SK-N-MC (cell line): Measurements from ENCODE around the gene ARAP2.

ENCODE experiments used
- DNase-seq: peaks from one replicate; pipeline ENCODE4 v3.0.0-alpha.2; 2011; ENCODE audit warnings: low read depth, low spot score
- H3K27ac ChIP-seq: fragments of 200-600 bp; sonication (generic); 2 replicates; pipeline ENCODE4 v1.5.1; 2016; ENCODE audit warnings: mixed run types
- H3K36me3 ChIP-seq: fragments of 200-600 bp; sonication (generic); 2 replicates; pipeline ENCODE4 v1.6.1; 2017; ENCODE audit warnings: antibody characterized with exemption, low read length, mixed read lengths; ENCODE audit not compliant: insufficient read depth
- H3K4me3 ChIP-seq: fragments of 200-600 bp; sonication (generic); 2 replicates; pipeline ENCODE4 v1.5.1; 2016
- H3K9ac ChIP-seq: fragments of 200-600 bp; sonication (generic); 2 replicates; pipeline ENCODE4 v1.8.0; 2017; ENCODE audit warnings: mixed run types, mixed read lengths; ENCODE audit not compliant: insufficient read length
- H3K9me3 ChIP-seq: fragments of 200-600 bp; sonication (generic); 2 replicates; pipeline ENCODE4 v1.6.1; 2017; ENCODE audit warnings: low read depth, mild to moderate bottlenecking, antibody characterized with exemption, low read length, moderate library complexity, mixed read lengths
- EZH2 ChIP-seq: fragments of 200-600 bp; sonication (generic); IDR thresholded peaks from one replicate; pipeline ENCODE4 v1.6.1; 2017; ENCODE audit warnings: antibody characterized with exemption
- FOXP2 ChIP-seq: optimal IDR thresholded peaks from 2 replicates; pipeline ENCODE3; 2011; ENCODE audit warnings: mild to moderate bottlenecking, moderate library complexity; ENCODE audit not compliant: insufficient read depth; ENCODE audit errors: extremely low read length, control extremely low read depth
- POLR2AphosphoS5 ChIP-seq: IDR thresholded peaks from 2 replicates; pipeline ENCODE4 v1.6.1; 2012; ENCODE audit warnings: mild to moderate bottlenecking, low read depth, low read length, borderline replicate concordance

Gene ARAP2

DNA sequence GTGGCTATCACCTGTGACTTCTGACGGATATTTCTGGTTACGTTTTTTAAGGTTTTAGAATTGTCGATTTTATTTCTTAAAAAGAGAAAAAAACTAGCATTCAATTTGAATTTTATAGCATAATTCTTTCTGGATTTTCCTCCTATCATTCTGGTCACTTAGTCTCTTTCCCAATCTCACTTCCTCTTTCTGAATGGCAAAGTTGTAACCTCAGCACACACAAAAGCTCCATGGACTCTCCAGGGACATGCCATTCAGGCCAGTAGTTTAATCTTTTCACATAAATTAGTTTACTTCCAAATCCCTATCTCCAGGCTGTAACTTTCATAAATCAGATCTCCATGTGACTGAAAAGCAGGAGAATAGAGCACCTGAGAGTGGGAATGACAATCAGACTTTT lies 110.7 kb downstream of the ARAP2 start:
- TF ChIP-seq FOXP2 (no peak), EZH2 (no peak), POLR2AphosphoS5 (no peak)
- no peak for DNase-seq
- no peak overlapping the region for H3K27ac ChIP-seq
- H3K36me3 ChIP-seq = no peaks in the 10 kb centered on the region
- H3K4me3 ChIP-seq = no peak overlapping the region
- no peaks in the 10 kb centered on the region for H3K9me3 ChIP-seq
- H3K9ac ChIP-seq = no peak overlapping the region

DNA sequence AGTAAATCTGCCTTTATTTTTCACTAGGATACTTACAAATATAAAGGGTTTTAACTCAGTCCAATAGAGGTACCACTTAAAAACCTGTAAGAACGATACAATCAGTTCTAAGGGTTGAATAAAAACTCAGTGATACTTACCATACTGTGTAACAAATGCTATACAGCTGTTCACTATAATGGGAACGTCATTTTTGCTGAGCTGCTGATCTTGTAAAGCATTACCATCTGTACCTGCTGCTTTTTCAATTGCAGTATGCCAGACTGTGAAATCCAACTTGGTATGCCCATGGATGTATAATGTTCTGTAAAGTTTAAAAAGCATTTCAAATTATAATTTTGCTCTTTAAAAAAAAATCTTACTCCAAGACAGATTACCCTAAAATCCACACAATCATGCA lies 111.2 kb downstream of the ARAP2 start:
- TF ChIP-seq FOXP2 (no peak), POLR2AphosphoS5 (no peak), EZH2 (no peak)
- no peak overlapping the region for H3K27ac ChIP-seq
- H3K4me3 ChIP-seq = no peak overlapping the region

DNA sequence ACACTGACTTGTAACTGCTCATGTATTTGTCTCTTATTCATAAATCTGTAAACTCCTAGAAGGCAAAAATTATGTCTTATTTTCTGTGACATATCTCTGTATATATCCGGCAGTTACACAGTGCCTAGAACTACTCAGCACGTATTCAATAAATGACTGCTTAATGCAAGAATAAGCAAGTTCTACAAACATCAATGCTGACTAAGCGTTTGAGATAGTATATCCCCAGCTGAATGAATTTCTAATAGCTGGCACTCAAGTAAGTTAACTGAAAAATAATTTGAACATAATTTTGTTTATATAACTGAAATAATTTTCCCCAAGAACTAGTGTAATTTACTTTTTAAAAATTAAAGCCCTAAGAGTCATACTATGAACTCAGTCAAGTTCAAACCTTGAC lies 113.7 kb downstream of the ARAP2 start:
- no peaks in the 10 kb centered on the region for H3K9me3 ChIP-seq
- H3K4me3 ChIP-seq = no peak overlapping the region
- H3K27ac ChIP-seq = no peak overlapping the region
- H3K9ac ChIP-seq = no peak overlapping the region
- DNase-seq = no peak
- no peaks in the 10 kb centered on the region for H3K36me3 ChIP-seq
- no peak for TF ChIP-seq POLR2AphosphoS5
- TF ChIP-seq EZH2 = no peak
- no peak for TF ChIP-seq FOXP2

More for the DNA sequence above, 111.2 kb downstream of the ARAP2 start:
- no peak for DNase-seq
- H3K9me3 ChIP-seq = no peaks in the 10 kb centered on the region
- H3K36me3 ChIP-seq = no peaks in the 10 kb centered on the region
- no peak overlapping the region for H3K9ac ChIP-seq

DNA sequence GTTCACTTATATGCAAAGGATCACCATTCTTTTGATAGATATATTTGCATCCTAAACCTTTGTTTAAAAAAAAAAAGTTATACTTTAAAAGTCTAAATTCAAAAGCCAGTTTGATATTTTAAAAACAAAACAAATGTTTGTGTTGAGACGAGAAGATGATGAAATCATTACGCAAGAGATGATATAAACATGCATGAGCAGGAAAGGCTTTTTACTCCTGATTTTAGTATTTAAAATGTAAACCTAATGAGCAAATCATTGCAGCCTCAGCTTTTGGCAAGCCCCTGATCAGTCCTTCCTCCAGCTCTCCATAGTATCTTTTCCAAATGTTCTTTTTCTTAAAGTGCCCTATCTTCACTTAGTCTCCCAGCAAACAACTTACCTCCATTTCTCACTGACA lies 115.6 kb downstream of the ARAP2 start:
- Histone ChIP-seq H3K36me3 (no peaks in the 10 kb centered on the region), H3K27ac (peak overlapping the region; percentile 71), H3K9ac (peak overlapping the region; percentile 60), H3K9me3 (no peaks in the 10 kb centered on the region), H3K4me3 (peak overlapping the region; percentile 66)
- DNase-seq = no peak
- TF ChIP-seq EZH2 (no peak), POLR2AphosphoS5 (no peak), FOXP2 (no peak)

DNA sequence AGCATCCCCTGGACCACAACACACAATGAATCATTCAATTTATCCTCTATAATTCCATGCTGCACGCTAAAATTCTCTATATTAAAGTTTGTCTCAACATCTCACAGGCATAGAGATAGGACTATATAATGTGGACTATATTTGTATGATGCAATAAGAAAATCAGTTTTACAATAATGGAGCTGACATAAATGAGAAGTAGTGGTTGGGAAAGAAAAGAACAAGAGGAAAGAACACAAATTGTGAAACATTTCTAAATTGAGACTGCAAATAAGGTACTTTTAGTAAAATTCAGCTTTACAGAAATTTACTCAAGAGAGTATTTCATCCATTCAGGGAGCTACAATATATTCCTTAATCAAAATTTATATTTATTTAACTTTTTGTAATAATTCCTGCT lies 120.4 kb downstream of the ARAP2 start:
- H3K27ac ChIP-seq = no peak overlapping the region
- no peak for DNase-seq
- TF ChIP-seq EZH2 (no peak), POLR2AphosphoS5 (no peak), FOXP2 (no peak)
- no peaks in the 10 kb centered on the region for H3K36me3 ChIP-seq
- no peaks in the 10 kb centered on the region for H3K9me3 ChIP-seq
- H3K4me3 ChIP-seq = no peak overlapping the region
- no peak overlapping the region for H3K9ac ChIP-seq

DNA sequence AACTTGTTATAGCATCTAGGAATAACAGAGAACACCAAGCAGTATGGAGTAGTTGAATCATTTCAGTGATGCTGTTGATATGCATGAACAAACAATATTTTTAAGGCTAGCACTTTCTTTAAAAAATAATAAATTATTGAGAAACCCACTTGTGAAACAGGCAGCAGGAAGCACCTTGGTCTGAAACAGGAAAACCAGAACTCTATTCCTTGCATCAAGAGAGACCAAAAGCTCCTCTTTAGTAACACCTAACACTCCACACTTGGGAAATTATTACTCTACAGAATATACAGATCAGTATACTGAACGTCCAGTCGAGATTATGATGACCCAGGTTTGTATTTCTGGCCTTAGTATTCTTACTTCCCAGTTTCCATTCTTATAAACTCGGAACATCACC lies 129.0 kb downstream of the ARAP2 start:
- H3K27ac ChIP-seq = no peak overlapping the region

DNA sequence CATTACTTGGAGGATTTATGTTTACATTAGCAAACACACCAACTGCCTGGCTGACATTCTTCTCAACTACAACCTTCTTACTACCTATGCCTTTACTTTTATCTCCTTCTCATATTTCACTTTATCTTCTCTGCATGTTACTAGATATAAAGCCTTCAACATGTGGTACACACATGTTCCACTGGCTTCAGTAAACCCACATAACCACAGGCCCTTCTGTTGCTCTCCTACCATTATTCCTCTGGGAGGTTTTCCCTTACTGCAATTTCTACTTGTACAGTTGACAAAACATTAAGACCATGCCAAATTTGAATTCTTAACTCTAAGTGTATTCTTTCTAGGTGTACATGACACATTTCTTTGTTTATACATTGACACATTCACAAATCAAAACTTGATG lies 133.1 kb downstream of the ARAP2 start:
- Histone ChIP-seq H3K9ac (no peak overlapping the region), H3K4me3 (no peak overlapping the region), H3K27ac (peak overlapping the region; percentile 73), H3K9me3 (no peaks in the 10 kb centered on the region), H3K36me3 (no peaks in the 10 kb centered on the region)
- TF ChIP-seq EZH2 (no peak), FOXP2 (no peak), POLR2AphosphoS5 (no peak)
- no peak for DNase-seq

More for the DNA sequence above, 129.0 kb downstream of the ARAP2 start:
- Histone ChIP-seq H3K9me3 (no peaks in the 10 kb centered on the region), H3K9ac (no peak overlapping the region), H3K36me3 (no peaks in the 10 kb centered on the region), H3K4me3 (no peak overlapping the region)
- TF ChIP-seq FOXP2 = no peak
- TF ChIP-seq POLR2AphosphoS5 = no peak
- no peak for TF ChIP-seq EZH2
- DNase-seq = no peak

DNA sequence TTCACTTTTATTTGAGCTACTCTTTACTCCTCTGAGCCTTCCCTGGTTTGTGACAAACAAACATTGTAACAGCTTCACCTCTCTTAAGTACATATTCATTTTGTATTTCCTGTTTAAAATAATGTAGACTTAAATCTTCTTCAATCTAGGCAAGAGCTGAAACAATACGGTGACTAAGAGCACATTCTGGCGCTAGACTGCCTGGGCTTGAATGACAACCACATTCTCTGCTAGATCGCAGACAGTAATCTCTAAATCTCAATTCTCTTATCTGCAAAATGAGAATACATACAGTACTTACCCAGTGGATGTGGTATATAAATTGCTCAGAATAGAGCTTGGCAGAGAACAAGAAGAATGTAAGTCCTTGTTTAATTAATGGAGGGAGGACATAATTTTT lies 144.8 kb downstream of the ARAP2 start:
- no peak for DNase-seq
- TF ChIP-seq POLR2AphosphoS5 = no peak
- no peak for TF ChIP-seq FOXP2
- TF ChIP-seq EZH2 = no peak
- Histone ChIP-seq H3K9me3 (no peaks in the 10 kb centered on the region), H3K36me3 (no peaks in the 10 kb centered on the region), H3K27ac (no peak overlapping the region), H3K4me3 (no peak overlapping the region), H3K9ac (no peak overlapping the region)

DNA sequence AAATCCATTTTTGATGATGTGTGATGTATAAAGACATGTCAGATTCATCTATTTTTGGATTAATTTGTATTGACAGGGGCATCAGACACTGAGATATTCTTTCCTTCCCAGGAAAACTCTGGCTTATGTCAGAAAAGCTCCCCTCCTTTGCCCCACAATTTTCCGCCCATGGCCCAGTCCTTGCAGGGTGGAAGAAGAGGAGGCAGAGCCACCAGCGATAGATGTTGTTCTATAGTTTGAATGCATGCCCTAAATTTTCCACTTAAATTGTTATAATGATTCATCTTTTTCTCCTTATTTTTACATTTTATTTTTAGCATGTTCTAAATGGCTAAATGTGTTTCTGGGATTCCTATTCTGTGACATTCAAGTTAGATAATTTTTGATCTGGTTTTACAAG lies 149.3 kb downstream of the ARAP2 start:
- Histone ChIP-seq H3K9ac (no peak overlapping the region), H3K9me3 (no peaks in the 10 kb centered on the region), H3K27ac (no peak overlapping the region), H3K36me3 (no peaks in the 10 kb centered on the region), H3K4me3 (no peak overlapping the region)
- no peak for TF ChIP-seq POLR2AphosphoS5
- TF ChIP-seq FOXP2 = no peak
- TF ChIP-seq EZH2 = no peak
- DNase-seq = no peak

DNA sequence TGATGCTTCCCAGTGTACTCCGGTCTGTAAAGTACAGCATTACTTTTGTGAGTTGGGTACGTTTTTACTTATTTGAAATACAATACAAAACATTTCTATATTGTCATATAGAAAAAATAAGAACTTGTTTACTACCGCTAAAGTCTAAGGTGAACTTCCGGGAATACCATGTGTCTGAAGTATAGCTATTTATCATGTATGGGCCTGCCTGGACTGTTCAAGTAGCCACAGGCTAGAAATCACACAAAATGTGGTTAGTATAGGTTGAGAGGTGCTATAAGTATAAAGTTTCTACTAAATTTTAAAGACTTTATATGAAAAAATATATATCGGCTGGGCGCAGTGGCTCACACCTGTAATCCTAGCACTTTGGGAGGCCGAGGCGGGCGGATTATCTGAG lies 152.3 kb downstream of the ARAP2 start:
- Histone ChIP-seq H3K9ac (no peak overlapping the region), H3K27ac (no peak overlapping the region), H3K9me3 (no peaks in the 10 kb centered on the region), H3K4me3 (no peak overlapping the region), H3K36me3 (no peaks in the 10 kb centered on the region)
- no peak for TF ChIP-seq FOXP2
- TF ChIP-seq EZH2 = no peak
- DNase-seq = no peak
